Neural cell (in vitro differentiated cells): ENCODE measurements around the gene SH3RF3. TPM values are rescaled to one million over a fixed set of nuclear protein-coding genes. Genes with fewer than 3 reads are reported as not detected.

ENCODE experiments used
- H2AFZ ChIP-seq: fragments of 200-600, 300-800 bp; sonication (generic), shearing (Covaris generic); 2 replicates; pipeline ENCODE4 v1.6.0; 2014; ENCODE audit warnings: low read depth, mild to moderate bottlenecking, antibody characterized with exemption, low read length, moderate library complexity
- H3F3A ChIP-seq: fragments of 200-600 bp; shearing (Covaris generic); 2 replicates; pipeline ENCODE4 v1.6.1; 2016; ENCODE audit warnings: mild to moderate bottlenecking, moderate library complexity, mixed read lengths, antibody characterized with exemption, low read length; ENCODE audit not compliant: insufficient read depth, poor library complexity, severe bottlenecking
- H3K27ac ChIP-seq: fragments of 200-600, 300-800 bp; sonication (generic), shearing (Covaris generic); 2 replicates; pipeline ENCODE4 v1.5.1; 2014; ENCODE audit warnings: mild to moderate bottlenecking, low read length, moderate library complexity
- H3K27me3 ChIP-seq: fragments of 300-800, 200-600 bp; sonication (generic), shearing (Covaris generic); 2 replicates; pipeline ENCODE4 v1.6.0; 2014; ENCODE audit warnings: mild to moderate bottlenecking, low read depth, low read length, moderate library complexity; ENCODE audit not compliant: insufficient read depth
- H3K36me3 ChIP-seq: fragments of 300-800, 200-600 bp; sonication (generic), shearing (Covaris generic); 2 replicates; pipeline ENCODE4 v1.5.1; 2014; ENCODE audit warnings: mild to moderate bottlenecking, antibody characterized with exemption, low read length, moderate library complexity; ENCODE audit not compliant: insufficient read depth
- H3K4me2 ChIP-seq: fragments of 300-800, 200-600 bp; sonication (generic), shearing (Covaris generic); 2 replicates; pipeline ENCODE4 v1.6.0; 2014; ENCODE audit warnings: mild to moderate bottlenecking, low read length
- H3K4me3 ChIP-seq: fragments of 300-800, 200-600 bp; sonication (generic), shearing (Covaris generic); 2 replicates; pipeline ENCODE4 v1.5.1; 2014; ENCODE audit warnings: mild to moderate bottlenecking, low read length, moderate library complexity
- H3K79me2 ChIP-seq: fragments of 200-600 bp; shearing (Covaris generic); replicated peaks from 2 replicates; pipeline ENCODE4 v1.6.0; 2014; ENCODE audit warnings: mild to moderate bottlenecking, low read length, moderate library complexity; ENCODE audit not compliant: insufficient read depth
- H3K9ac ChIP-seq: fragments of 300-800, 200-600 bp; sonication (generic), shearing (Covaris generic); 2 replicates; pipeline ENCODE4 v1.6.1; 2016; ENCODE audit warnings: mild to moderate bottlenecking, low read length, mixed read lengths
- H3K9me2 ChIP-seq: fragments of 200-600 bp; shearing (Covaris generic); 2 replicates; pipeline ENCODE4 v1.6.1; 2016; ENCODE audit warnings: mild to moderate bottlenecking, low read length, mixed read lengths; ENCODE audit not compliant: insufficient read depth
- H3K9me3 ChIP-seq: fragments of 200-600, 300-800 bp; sonication (generic), shearing (Covaris generic); 2 replicates; pipeline ENCODE4 v1.6.1; 2016; ENCODE audit warnings: mild to moderate bottlenecking, mixed run types, low read length, moderate library complexity, mixed read lengths
- H4K20me1 ChIP-seq: fragments of 200-600 bp; shearing (Covaris generic); 2 replicates; pipeline ENCODE4 v1.6.1; 2016; ENCODE audit warnings: mild to moderate bottlenecking, mixed run types; ENCODE audit not compliant: insufficient read depth
- CTCF ChIP-seq: fragments of 450-650 bp; IDR thresholded peaks from 2 replicates; pipeline ENCODE4 v1.5.1; 2014; ENCODE audit warnings: antibody characterized with exemption, mild to moderate bottlenecking, moderate library complexity; ENCODE audit not compliant: poor library complexity, severe bottlenecking
- EP300 ChIP-seq: fragments of 450-650 bp; conservative IDR thresholded peaks from 2 replicates; pipeline ENCODE4 v1.6.1; 2014; ENCODE audit warnings: antibody characterized with exemption, mild to moderate bottlenecking, moderate library complexity; ENCODE audit not compliant: poor library complexity, severe bottlenecking
- EZH2 ChIP-seq: fragments of 200-600, 300-800 bp; shearing (Covaris generic), sonication (generic); IDR thresholded peaks from 2 replicates; pipeline ENCODE4 v1.6.1; 2014; ENCODE audit warnings: antibody characterized with exemption, low read length, borderline replicate concordance, mild to moderate bottlenecking; ENCODE audit not compliant: insufficient read depth, poor library complexity, severe bottlenecking
- MXI1 ChIP-seq: fragments of 450-650 bp; conservative IDR thresholded peaks from 2 replicates; pipeline ENCODE4 v1.6.1; 2014; ENCODE audit warnings: antibody characterized with exemption, mild to moderate bottlenecking; ENCODE audit not compliant: poor library complexity, severe bottlenecking
- POLR2AphosphoS5 ChIP-seq: IDR thresholded peaks from 2 replicates; pipeline ENCODE4 v1.6.1; 2012
- RAD21 ChIP-seq: fragments of 450-650 bp; conservative IDR thresholded peaks from 2 replicates; pipeline ENCODE4 v1.6.1; 2014; ENCODE audit warnings: antibody characterized with exemption, mild to moderate bottlenecking, moderate library complexity
- REST ChIP-seq: IDR thresholded peaks from 2 replicates; pipeline ENCODE4 v1.6.1; 2012; ENCODE audit warnings: borderline replicate concordance
- SMC3 ChIP-seq: fragments of 450-650 bp; conservative IDR thresholded peaks from 2 replicates; pipeline ENCODE4 v1.6.1; 2014; ENCODE audit warnings: antibody characterized with exemption, mild to moderate bottlenecking, moderate library complexity; ENCODE audit not compliant: poor library complexity
- TAF1 ChIP-seq: IDR thresholded peaks from 2 replicates; pipeline ENCODE4 v1.6.1; 2012; ENCODE audit warnings: low read depth
- polyA plus RNA-seq: library from polyadenylated mRNA; depleted of rRNA; stranded (reverse); fragments of >200 nt; gene quantifications from 2 replicates; pipeline ENCODE4 v1.2.3, GENCODE V29; 2014

Gene SH3RF3
- polyA plus RNA-seq, 1 donor from 2014 or later = 0.53 TPM

- H3K9me2 ChIP-seq = no peaks in the 10 kb centered on the region
- no peak overlapping the region for H3K4me3 ChIP-seq
- H3K4me2 ChIP-seq = no peak overlapping the region
- H3K27ac ChIP-seq = no peak overlapping the region
- no peak overlapping the region for H2AFZ ChIP-seq
- H3K27me3 ChIP-seq = no peaks in the 10 kb centered on the region
- no peaks in the 10 kb centered on the region for H4K20me1 ChIP-seq
- no peaks in the 10 kb centered on the region for H3K36me3 ChIP-seq
- H3K79me2 ChIP-seq = no peaks in the 10 kb centered on the region
- no peak overlapping the region for H3K9ac ChIP-seq
- TF ChIP-seq POLR2AphosphoS5 = no peak
- TF ChIP-seq TAF1 = no peak
- no peak for TF ChIP-seq MXI1
- no peak for TF ChIP-seq REST
- TF ChIP-seq SMC3 = no peak
- no peak for TF ChIP-seq RAD21
- no peak for TF ChIP-seq CTCF
- no peak for TF ChIP-seq EP300
- no peaks in the 10 kb centered on the region for H3F3A ChIP-seq
- no peaks in the 10 kb centered on the region for H3K9me3 ChIP-seq
Observed at GRCh38 chr2:109080109-109080508, 48.9 kb upstream of the SH3RF3 start.

GRCh38 chr2:109080757-109081156, 48.2 kb upstream of the SH3RF3 start:
- Histone ChIP-seq H3K4me2 (no peak overlapping the region), H3K79me2 (no peaks in the 10 kb centered on the region), H4K20me1 (no peaks in the 10 kb centered on the region), H3K4me3 (no peak overlapping the region), H3K9ac (no peak overlapping the region), H3K27me3 (no peaks in the 10 kb centered on the region), H3K9me3 (no peaks in the 10 kb centered on the region), H3F3A (no peaks in the 10 kb centered on the region), H3K9me2 (no peaks in the 10 kb centered on the region), H3K36me3 (no peaks in the 10 kb centered on the region), H3K27ac (no peak overlapping the region), H2AFZ (no peak overlapping the region)
- TF ChIP-seq EP300 (no peak), EZH2 (no peak), SMC3 (no peak), MXI1 (no peak), CTCF (no peak), TAF1 (no peak), REST (no peak), RAD21 (no peak), POLR2AphosphoS5 (no peak)
